ENCODE results near the gene MSRB2. TPM values are rescaled to one million over a fixed set of nuclear protein-coding genes. Genes with fewer than 3 reads are reported as not detected.

The MSRB2 gene
- total and polyA plus RNA-seq, 2 experiments from 2014 or later = 9.5 to 34.6 TPM

- TF ChIP-seq EZH2phosphoT487 (IDR thresholded peaks at IDR 0.05; ENCODE audit: unreplicated experiment) (no peak), POLR2AphosphoS5 (IDR thresholded peaks at IDR 0.05; ENCODE audit: low read depth) (no peak), JUNB (IDR thresholded peaks at IDR 0.05; ENCODE audit: unreplicated experiment) (no peak), CTCF (conservative IDR thresholded peaks at IDR 0.05; ENCODE audit: low read depth in 2 of 2) (no peak), NANOG (IDR thresholded peaks at IDR 0.05; ENCODE audit: borderline replicate concordance) (no peak)
- TF ChIP-seq, protein P1, sequence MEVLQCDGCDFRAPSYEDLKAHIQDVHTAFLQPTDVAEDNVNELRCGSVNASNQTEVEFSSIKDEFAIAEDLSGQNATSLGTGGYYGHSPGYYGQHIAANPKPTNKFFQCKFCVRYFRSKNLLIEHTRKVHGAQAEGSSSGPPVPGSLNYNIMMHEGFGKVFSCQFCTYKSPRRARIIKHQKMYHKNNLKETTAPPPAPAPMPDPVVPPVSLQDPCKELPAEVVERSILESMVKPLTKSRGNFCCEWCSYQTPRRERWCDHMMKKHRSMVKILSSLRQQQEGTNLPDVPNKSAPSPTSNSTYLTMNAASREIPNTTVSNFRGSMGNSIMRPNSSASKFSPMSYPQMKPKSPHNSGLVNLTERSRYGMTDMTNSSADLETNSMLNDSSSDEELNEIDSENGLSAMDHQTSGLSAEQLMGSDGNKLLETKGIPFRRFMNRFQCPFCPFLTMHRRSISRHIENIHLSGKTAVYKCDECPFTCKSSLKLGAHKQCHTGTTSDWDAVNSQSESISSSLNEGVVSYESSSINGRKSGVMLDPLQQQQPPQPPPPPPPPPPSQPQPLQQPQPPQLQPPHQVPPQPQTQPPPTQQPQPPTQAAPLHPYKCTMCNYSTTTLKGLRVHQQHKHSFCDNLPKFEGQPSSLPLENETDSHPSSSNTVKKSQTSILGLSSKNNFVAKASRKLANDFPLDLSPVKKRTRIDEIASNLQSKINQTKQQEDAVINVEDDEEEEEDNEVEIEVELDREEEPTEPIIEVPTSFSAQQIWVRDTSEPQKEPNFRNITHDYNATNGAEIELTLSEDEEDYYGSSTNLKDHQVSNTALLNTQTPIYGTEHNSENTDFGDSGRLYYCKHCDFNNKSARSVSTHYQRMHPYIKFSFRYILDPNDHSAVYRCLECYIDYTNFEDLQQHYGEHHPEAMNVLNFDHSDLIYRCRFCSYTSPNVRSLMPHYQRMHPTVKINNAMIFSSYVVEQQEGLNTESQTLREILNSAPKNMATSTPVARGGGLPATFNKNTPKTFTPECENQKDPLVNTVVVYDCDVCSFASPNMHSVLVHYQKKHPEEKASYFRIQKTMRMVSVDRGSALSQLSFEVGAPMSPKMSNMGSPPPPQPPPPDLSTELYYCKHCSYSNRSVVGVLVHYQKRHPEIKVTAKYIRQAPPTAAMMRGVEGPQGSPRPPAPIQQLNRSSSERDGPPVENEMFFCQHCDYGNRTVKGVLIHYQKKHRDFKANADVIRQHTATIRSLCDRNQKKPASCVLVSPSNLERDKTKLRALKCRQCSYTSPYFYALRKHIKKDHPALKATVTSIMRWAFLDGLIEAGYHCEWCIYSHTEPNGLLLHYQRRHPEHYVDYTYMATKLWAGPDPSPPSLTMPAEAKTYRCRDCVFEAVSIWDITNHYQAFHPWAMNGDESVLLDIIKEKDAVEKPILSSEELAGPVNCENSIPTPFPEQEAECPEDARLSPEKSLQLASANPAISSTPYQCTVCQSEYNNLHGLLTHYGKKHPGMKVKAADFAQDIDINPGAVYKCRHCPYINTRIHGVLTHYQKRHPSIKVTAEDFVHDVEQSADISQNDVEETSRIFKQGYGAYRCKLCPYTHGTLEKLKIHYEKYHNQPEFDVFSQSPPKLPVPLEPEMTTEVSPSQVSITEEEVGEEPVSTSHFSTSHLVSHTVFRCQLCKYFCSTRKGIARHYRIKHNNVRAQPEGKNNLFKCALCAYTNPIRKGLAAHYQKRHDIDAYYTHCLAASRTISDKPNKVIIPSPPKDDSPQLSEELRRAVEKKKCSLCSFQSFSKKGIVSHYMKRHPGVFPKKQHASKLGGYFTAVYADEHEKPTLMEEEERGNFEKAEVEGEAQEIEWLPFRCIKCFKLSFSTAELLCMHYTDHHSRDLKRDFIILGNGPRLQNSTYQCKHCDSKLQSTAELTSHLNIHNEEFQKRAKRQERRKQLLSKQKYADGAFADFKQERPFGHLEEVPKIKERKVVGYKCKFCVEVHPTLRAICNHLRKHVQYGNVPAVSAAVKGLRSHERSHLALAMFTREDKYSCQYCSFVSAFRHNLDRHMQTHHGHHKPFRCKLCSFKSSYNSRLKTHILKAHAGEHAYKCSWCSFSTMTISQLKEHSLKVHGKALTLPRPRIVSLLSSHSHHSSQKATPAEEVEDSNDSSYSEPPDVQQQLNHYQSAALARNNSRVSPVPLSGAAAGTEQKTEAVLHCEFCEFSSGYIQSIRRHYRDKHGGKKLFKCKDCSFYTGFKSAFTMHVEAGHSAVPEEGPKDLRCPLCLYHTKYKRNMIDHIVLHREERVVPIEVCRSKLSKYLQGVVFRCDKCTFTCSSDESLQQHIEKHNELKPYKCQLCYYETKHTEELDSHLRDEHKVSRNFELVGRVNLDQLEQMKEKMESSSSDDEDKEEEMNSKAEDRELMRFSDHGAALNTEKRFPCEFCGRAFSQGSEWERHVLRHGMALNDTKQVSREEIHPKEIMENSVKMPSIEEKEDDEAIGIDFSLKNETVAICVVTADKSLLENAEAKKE (CRISPR knock-in tag; IDR thresholded peaks at IDR 0.05) = no peak
Measured at GRCh38 chr10:23063045-23063972, 32.1 kb upstream of the MSRB2 start (continued).
